OCI-LY1 (cell line): ENCODE results near the gene NANP.

Experiments
- H2AFZ ChIP-seq: fragments of 200-600 bp; sonication (generic), shearing (Covaris generic); 2 replicates; pipeline ENCODE4 v1.6.0; 2014; ENCODE audit warnings: antibody characterized with exemption, mild to moderate bottlenecking, low read length
- H3F3A ChIP-seq: fragments of 200-600 bp; sonication (generic), shearing (Covaris generic); 2 replicates; pipeline ENCODE4 v1.6.0; 2014; ENCODE audit warnings: mild to moderate bottlenecking, antibody characterized with exemption, low read length, moderate library complexity; ENCODE audit not compliant: insufficient read depth
- H3K27ac ChIP-seq: fragments of 200-600 bp; sonication (generic); 2 replicates; pipeline ENCODE4 v1.5.1; 2014; ENCODE audit warnings: low read length, mixed run types, mild to moderate bottlenecking, low read depth; ENCODE audit not compliant: poor library complexity, severe bottlenecking
- H3K27me3 ChIP-seq: fragments of 200-600 bp; sonication (generic); 2 replicates; pipeline ENCODE4 v1.6.0; 2014; ENCODE audit warnings: antibody characterized with exemption, mild to moderate bottlenecking, low read length, moderate library complexity; ENCODE audit not compliant: insufficient read depth
- H3K36me3 ChIP-seq: fragments of 200-600 bp; sonication (generic); 2 replicates; pipeline ENCODE4 v1.6.1; 2014; ENCODE audit warnings: mild to moderate bottlenecking, antibody characterized with exemption, low read length, moderate library complexity, mixed read lengths; ENCODE audit not compliant: insufficient read depth
- H3K4me1 ChIP-seq: fragments of 200-600 bp; sonication (generic); 2 replicates; pipeline ENCODE4 v1.5.1; 2014; ENCODE audit warnings: mild to moderate bottlenecking, low read length, moderate library complexity; ENCODE audit not compliant: insufficient read depth, severe bottlenecking
- H3K4me2 ChIP-seq: fragments of 200-600 bp; sonication (generic), shearing (Covaris generic); 2 replicates; pipeline ENCODE4 v1.6.1; 2014; ENCODE audit warnings: low read length
- H3K4me3 ChIP-seq: fragments of 200-600 bp; sonication (generic); 2 replicates; pipeline ENCODE4 v1.5.1; 2014; ENCODE audit warnings: low read length, low read depth, mild to moderate bottlenecking, mixed read lengths; ENCODE audit not compliant: poor library complexity, severe bottlenecking
- H3K79me2 ChIP-seq: fragments of 200-600 bp; shearing (Covaris generic); 2 replicates; pipeline ENCODE4 v1.6.1; 2016; ENCODE audit warnings: mixed run types, low read length, mixed read lengths; ENCODE audit not compliant: insufficient read depth
- H3K9ac ChIP-seq: fragments of 200-600 bp; sonication (generic), shearing (Covaris generic); 2 replicates; pipeline ENCODE4 v1.6.1; 2014; ENCODE audit warnings: mild to moderate bottlenecking, low read length, mixed read lengths
- H3K9me2 ChIP-seq: fragments of 200-600 bp; sonication (generic), shearing (Covaris generic); 2 replicates; pipeline ENCODE4 v1.6.1; 2014; ENCODE audit warnings: low read depth, mild to moderate bottlenecking, low read length, mixed read lengths
- H3K9me3 ChIP-seq: fragments of 200-600 bp; shearing (Covaris generic); 2 replicates; pipeline ENCODE4 v1.6.1; 2014; ENCODE audit warnings: low read length, mixed read lengths
- H4K20me1 ChIP-seq: fragments of 200-600 bp; sonication (generic), shearing (Covaris generic); 2 replicates; pipeline ENCODE4 v1.6.0; 2016; ENCODE audit warnings: mild to moderate bottlenecking, low read length; ENCODE audit not compliant: insufficient read depth
- EZH2 ChIP-seq: fragments of 200-600 bp; sonication (generic), shearing (Covaris generic); IDR thresholded peaks from 2 replicates; pipeline ENCODE4 v1.8.0; 2017; ENCODE audit warnings: borderline replicate concordance, mixed run types, mild to moderate bottlenecking, antibody characterized with exemption, low read length, moderate library complexity, mixed read lengths
- TF ChIP-seq, protein P1 (sequence below): fragments of 200-600 bp; sonication (generic), shearing (Covaris generic); IDR thresholded peaks from 2 replicates; pipeline ENCODE4 v1.5.1; 2017; ENCODE audit warnings: mild to moderate bottlenecking, antibody characterized with exemption, low read length, moderate library complexity, mixed read lengths

Gene NANP

DNA sequence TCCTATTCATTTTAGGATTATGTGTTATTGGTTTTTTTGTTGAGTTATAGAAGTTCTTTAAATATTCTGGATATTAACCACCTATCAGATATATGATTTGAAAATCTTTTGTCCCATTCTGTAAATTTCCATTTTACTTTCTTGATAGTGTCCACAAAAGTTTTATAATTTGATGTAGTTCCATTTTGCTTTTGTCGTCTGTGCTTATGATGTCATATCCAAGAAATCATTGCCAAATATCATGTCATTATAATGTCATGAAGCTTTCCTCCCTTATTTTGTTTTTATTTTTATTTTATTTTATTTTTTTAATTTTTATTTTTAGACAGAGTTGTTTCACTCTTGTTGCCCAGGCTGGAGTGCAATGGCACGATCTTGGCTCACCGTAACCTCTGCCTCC, 21.0 kb upstream of the NANP start:
- Histone ChIP-seq H3K27me3 (no peaks in the 10 kb centered on the region), H3K27ac (no peak overlapping the region), H3K9me3 (peaks cover 11% of the 10 kb centered on the region; the same call in 1 of the 2 replicates), H3K79me2 (no peaks in the 10 kb centered on the region), H3K4me1 (no peaks in the 10 kb centered on the region), H3K9ac (no peak overlapping the region), H3K4me2 (no peak overlapping the region), H3K36me3 (peaks cover 69% of the 10 kb centered on the region), H3K4me3 (no peak overlapping the region), H4K20me1 (no peaks in the 10 kb centered on the region), H3F3A (no peaks in the 10 kb centered on the region), H2AFZ (no peak overlapping the region), H3K9me2 (no peaks in the 10 kb centered on the region)
- TF ChIP-seq EZH2 = no peak
- TF ChIP-seq, protein P1, sequence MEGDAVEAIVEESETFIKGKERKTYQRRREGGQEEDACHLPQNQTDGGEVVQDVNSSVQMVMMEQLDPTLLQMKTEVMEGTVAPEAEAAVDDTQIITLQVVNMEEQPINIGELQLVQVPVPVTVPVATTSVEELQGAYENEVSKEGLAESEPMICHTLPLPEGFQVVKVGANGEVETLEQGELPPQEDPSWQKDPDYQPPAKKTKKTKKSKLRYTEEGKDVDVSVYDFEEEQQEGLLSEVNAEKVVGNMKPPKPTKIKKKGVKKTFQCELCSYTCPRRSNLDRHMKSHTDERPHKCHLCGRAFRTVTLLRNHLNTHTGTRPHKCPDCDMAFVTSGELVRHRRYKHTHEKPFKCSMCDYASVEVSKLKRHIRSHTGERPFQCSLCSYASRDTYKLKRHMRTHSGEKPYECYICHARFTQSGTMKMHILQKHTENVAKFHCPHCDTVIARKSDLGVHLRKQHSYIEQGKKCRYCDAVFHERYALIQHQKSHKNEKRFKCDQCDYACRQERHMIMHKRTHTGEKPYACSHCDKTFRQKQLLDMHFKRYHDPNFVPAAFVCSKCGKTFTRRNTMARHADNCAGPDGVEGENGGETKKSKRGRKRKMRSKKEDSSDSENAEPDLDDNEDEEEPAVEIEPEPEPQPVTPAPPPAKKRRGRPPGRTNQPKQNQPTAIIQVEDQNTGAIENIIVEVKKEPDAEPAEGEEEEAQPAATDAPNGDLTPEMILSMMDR = no peak

DNA sequence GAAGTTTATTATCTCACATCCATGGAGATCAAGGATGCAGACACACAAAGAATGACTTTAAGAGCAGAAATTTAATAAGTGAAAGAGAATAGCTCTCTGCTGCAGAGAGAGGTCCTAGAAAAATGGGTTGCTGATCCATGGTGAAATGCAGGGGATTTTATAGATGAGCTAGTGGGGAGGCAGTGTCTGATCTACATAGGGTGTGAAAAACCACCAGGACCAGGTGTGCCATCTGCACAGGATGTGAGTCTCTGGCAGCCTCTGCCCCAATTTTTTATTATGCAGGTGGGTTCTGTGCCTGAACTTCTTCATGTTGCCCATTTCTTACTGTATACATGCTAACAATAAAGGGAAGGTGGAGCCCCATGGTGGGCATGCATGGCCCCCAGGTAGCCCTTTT, 19.9 kb upstream of the NANP start:
- no peak overlapping the region for H3K4me3 ChIP-seq
- H3K9ac ChIP-seq = no peak overlapping the region
- H3K27me3 ChIP-seq = no peaks in the 10 kb centered on the region
- H3K9me2 ChIP-seq = no peaks in the 10 kb centered on the region
- no peaks in the 10 kb centered on the region for H3F3A ChIP-seq
- H3K27ac ChIP-seq = no peak overlapping the region
- H3K4me1 ChIP-seq = no peaks in the 10 kb centered on the region
- H2AFZ ChIP-seq = no peak overlapping the region
- no peak overlapping the region for H3K4me2 ChIP-seq
- peaks cover 65% of the 10 kb centered on the region for H3K36me3 ChIP-seq
- no peak for TF ChIP-seq EZH2
- TF ChIP-seq, protein P1 = no peak
- H3K79me2 ChIP-seq = no peaks in the 10 kb centered on the region
- no peaks in the 10 kb centered on the region for H4K20me1 ChIP-seq
- H3K9me3 ChIP-seq = peaks cover 11% of the 10 kb centered on the region; the same call in 1 of the 2 replicates

DNA sequence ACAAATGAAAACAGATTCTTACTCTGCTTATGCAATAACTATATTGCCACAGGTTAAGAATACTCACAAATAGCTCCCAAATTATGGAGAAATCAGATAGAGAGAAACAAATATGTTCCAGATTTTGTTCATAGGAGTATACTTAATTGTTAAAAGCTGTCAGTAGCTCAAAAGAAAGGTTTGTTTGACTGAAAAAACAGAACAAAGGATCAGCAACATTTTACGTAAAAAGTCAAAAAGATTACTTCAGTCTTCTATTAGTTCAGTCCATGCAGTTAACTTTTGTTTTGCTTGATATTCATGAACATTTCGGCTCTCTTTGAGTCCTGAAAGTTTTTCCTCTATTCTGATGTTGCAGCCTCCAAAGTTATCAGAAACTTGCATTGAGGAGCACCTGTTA, 13.4 kb upstream of the NANP start:
- Histone ChIP-seq H3K9me3 (peaks cover 29% of the 10 kb centered on the region), H3K4me1 (no peaks in the 10 kb centered on the region), H3K4me3 (no peak overlapping the region), H3K27ac (no peak overlapping the region), H3K36me3 (peaks cover 58% of the 10 kb centered on the region), H3K27me3 (no peaks in the 10 kb centered on the region), H3K79me2 (no peaks in the 10 kb centered on the region), H3K9ac (no peak overlapping the region), H2AFZ (no peak overlapping the region), H3F3A (no peaks in the 10 kb centered on the region), H3K4me2 (no peak overlapping the region), H4K20me1 (no peaks in the 10 kb centered on the region), H3K9me2 (no peaks in the 10 kb centered on the region)
- TF ChIP-seq, protein P1 = no peak
- no peak for TF ChIP-seq EZH2
